Thoracic aorta (tissue), 2 donors: ENCODE measurements around the gene P2RY13. TPM values are rescaled to one million over a fixed set of nuclear protein-coding genes. Genes with fewer than 3 reads are reported as not detected.

ENCODE experiments used
- ATAC-seq: fragments of 150-250 bp; one replicate; pipeline ENCODE4 v1.8.0; 2017; ENCODE audit warnings: low read depth; ENCODE audit not compliant: insufficient number of reproducible peaks, low FRiP score
- DNase-seq: peaks from one replicate; pipeline ENCODE4 v3.0.0-alpha.2; 2020; ENCODE audit warnings: low spot score
- H3K27ac ChIP-seq, 2 donors: fragments of 200-600 bp; sonication (generic); 1 replicate in 1 of 2; 2 replicates in 1 of 2; pipeline ENCODE4 v1.5.1; 2016; ENCODE audit warnings: mild to moderate bottlenecking in 2 of 2, moderate library complexity in 2 of 2
- H3K27me3 ChIP-seq: fragments of 200-600 bp; sonication (generic); replicated peaks from 2 replicates; pipeline ENCODE4 v1.6.0; 2016; ENCODE audit warnings: mild to moderate bottlenecking; ENCODE audit not compliant: insufficient read depth
- H3K36me3 ChIP-seq: fragments of 200-600 bp; sonication (generic); one replicate; pipeline ENCODE4 v1.5.1; 2016
- H3K4me1 ChIP-seq, 2 donors: fragments of 200-600 bp; sonication (generic); 1 replicate in 1 of 2; 2 replicates in 1 of 2; pipeline versions ENCODE4 v1.5.1 to v1.6.0; 2016; ENCODE audit warnings: low read depth in 2 of 2, mild to moderate bottlenecking in 1 of 2; ENCODE audit not compliant: control insufficient read depth in 1 of 2
- H3K4me3 ChIP-seq: fragments of 200-600 bp; sonication (generic); 2 replicates; pipeline ENCODE4 v1.5.1; 2016; ENCODE audit warnings: mild to moderate bottlenecking
- H3K9me3 ChIP-seq: fragments of 200-600 bp; sonication (generic); 2 replicates; pipeline ENCODE4 v1.5.1; 2016
- CTCF ChIP-seq: fragments of 200-600 bp; sonication (generic); IDR thresholded peaks from one replicate; pipeline ENCODE4 v1.5.1; 2019; ENCODE audit warnings: antibody characterized with exemption
- total RNA-seq, 2 donors: library from RNA; depleted of rRNA; stranded (reverse); fragments of >200 nt; gene quantifications; one replicate each; pipeline versions ENCODE4 v1.1.0 to v1.2.3, GENCODE V29; 2016

P2RY13 gene
- total RNA-seq, 2 donors from 2014 or later, result 1.4 to 3.0 TPM

- ATAC-seq (no peak), DNase-seq (no peak)
- H3K36me3 ChIP-seq, result no peaks in the 10 kb centered on the region
Measured at GRCh38 chr3:151331696-151332095, 2.3 kb upstream of the P2RY13 start.

GRCh38 chr3:151330899-151331298, 1.6 kb upstream of the P2RY13 start:
- ATAC-seq (no peak), DNase-seq (no peak)
- Histone ChIP-seq H3K9me3 (no peaks in the 10 kb centered on the region), H3K4me1 (no peaks in the 10 kb centered on the region), H3K4me3 (no peak overlapping the region), H3K27ac (no peak overlapping the region), H3K27me3 (no peaks in the 10 kb centered on the region), H3K36me3 (no peaks in the 10 kb centered on the region)
- TF ChIP-seq CTCF, result no peak

More at GRCh38 chr3:151331696-151332095, 2.3 kb upstream of the P2RY13 start:
- H3K9me3 ChIP-seq, result no peaks in the 10 kb centered on the region
- no peak overlapping the region for H3K4me3 ChIP-seq
- no peak for TF ChIP-seq CTCF
- H3K27ac ChIP-seq, result no peak overlapping the region
- H3K4me1 ChIP-seq, result no peaks in the 10 kb centered on the region
- H3K27me3 ChIP-seq, result no peaks in the 10 kb centered on the region

- DNase-seq (no peak), ATAC-seq (no peak)
- TF ChIP-seq CTCF, result no peak
- Histone ChIP-seq H3K27me3 (no peaks in the 10 kb centered on the region), H3K4me3 (no peak overlapping the region), H3K36me3 (no peaks in the 10 kb centered on the region), H3K9me3 (no peaks in the 10 kb centered on the region), H3K27ac (no peak overlapping the region), H3K4me1 (no peaks in the 10 kb centered on the region)
Measured at GRCh38 chr3:151330379-151330778, 1.0 kb upstream of the P2RY13 start.

- ATAC-seq, result no peak
- H3K9me3 ChIP-seq, result no peaks in the 10 kb centered on the region
Measured at GRCh38 chr3:151328298-151328995, 902 bp downstream of the P2RY13 start.

More at GRCh38 chr3:151328298-151328995, 902 bp downstream of the P2RY13 start:
- Histone ChIP-seq H3K27me3 (no peaks in the 10 kb centered on the region), H3K36me3 (no peaks in the 10 kb centered on the region), H3K4me1 (no peaks in the 10 kb centered on the region), H3K4me3 (peak overlapping the region; percentile 45), H3K27ac (no peak overlapping the region)
- no peak for DNase-seq
- no peak for TF ChIP-seq CTCF
